K562 (cell line): Measurements from ENCODE around the gene MKS1. TPM values are rescaled to one million over a fixed set of nuclear protein-coding genes. Genes with fewer than 3 reads are reported as not detected.

Experiments used
- CEBPB ChIP-seq: fragments of 450-650 bp; IDR thresholded peaks from 2 replicates; pipeline ENCODE4 v1.6.1; 2016; ENCODE audit warnings: missing genetic modification characterization, missing compliant biosample characterization
- EWSR1 ChIP-seq: fragments of 450-650 bp; IDR thresholded peaks from 2 replicates; pipeline ENCODE4 v1.6.1; 2018; ENCODE audit warnings: borderline replicate concordance, mild to moderate bottlenecking, low read depth, moderate library complexity; ENCODE audit not compliant: partially characterized antibody
- FUS ChIP-seq: fragments of 200-400 bp; formaldehyde crosslinking; optimal IDR thresholded peaks from 2 replicates; pipeline ENCODE3; 2017; ENCODE audit warnings: low read depth, low read length
- HDAC1 ChIP-seq, 2 experiments: fragments of 450-650 bp; IDR thresholded peaks; 2 replicates each; pipeline ENCODE4 v1.6.1; 2016 to 2017; ENCODE audit warnings: inconsistent platforms in 1 of 2, mild to moderate bottlenecking in 1 of 2, moderate library complexity in 1 of 2
- MECOM ChIP-seq: fragments of 250-450 bp; sonication (Bioruptor Pico); IDR thresholded peaks from 2 replicates; pipeline ENCODE4 v1.8.0; 2022; ENCODE audit warnings: inconsistent platforms
- MYC ChIP-seq, 2 experiments: fragments of 250-450 bp in 1 of 2; sonication (Bioruptor Pico) in 1 of 2; IDR thresholded peaks; 2 replicates each; pipeline versions ENCODE4 v1.5.1 to v1.6.1; 2012 to 2021; ENCODE audit warnings: low read depth in 2 of 2, borderline replicate concordance in 1 of 2, improper control_type of control experiment in 1 of 2, low read length in 1 of 2, mild to moderate bottlenecking in 1 of 2, moderate library complexity in 1 of 2
- NFATC3 ChIP-seq: fragments of 450-650 bp; IDR thresholded peaks from 2 replicates; pipeline ENCODE4 v1.6.1; 2017; ENCODE audit warnings: mild to moderate bottlenecking
- NRF1 ChIP-seq, 2 experiments: fragments of 450-650 bp; IDR thresholded peaks in 1 of 2; conservative IDR thresholded peaks in 1 of 2; 2 replicates each; pipeline ENCODE4 v1.6.1; 2014; ENCODE audit warnings: mild to moderate bottlenecking in 2 of 2
- PURB ChIP-seq: sonication (generic); formaldehyde crosslinking; IDR thresholded peaks from 2 replicates; pipeline ENCODE4 v1.9.0; 2021; ENCODE audit warnings: low read depth, mild to moderate bottlenecking, missing genetic modification reagents
- RFX1 ChIP-seq: fragments of 450-650 bp; IDR thresholded peaks from 2 replicates; pipeline ENCODE4 v1.6.1; 2016; ENCODE audit warnings: mild to moderate bottlenecking, moderate library complexity
- SETDB1 ChIP-seq: IDR thresholded peaks from one replicate; pipeline ENCODE4 v1.6.1; 2012; ENCODE audit warnings: low read length, control low read depth, inconsistent platforms
- SREBF1 ChIP-seq: fragments of 150-350 bp; IDR thresholded peaks from 2 replicates; pipeline ENCODE4 v1.6.1; 2014; ENCODE audit warnings: antibody characterized with exemption, low read depth, low read length, borderline replicate concordance
- STAT5A ChIP-seq: IDR thresholded peaks from 2 replicates; pipeline ENCODE4 v1.6.1; 2012; ENCODE audit warnings: low read length, inconsistent platforms, borderline replicate concordance
- TAF7 ChIP-seq: fragments of 450-650 bp; IDR thresholded peaks from 2 replicates; pipeline ENCODE4 v1.6.1; 2016; ENCODE audit warnings: missing genetic modification characterization, missing compliant biosample characterization
- YBX1 ChIP-seq: fragments of 450-650 bp; IDR thresholded peaks from 2 replicates; pipeline ENCODE4 v1.7.1; 2016; ENCODE audit warnings: mild to moderate bottlenecking
- polyA plus RNA-seq, 8 experiments: library from polyadenylated mRNA; depleted of rRNA in 4 of 8; stranded (reverse) in 5 of 8; unstranded in 3 of 8; fragments of >200 nt; fragmentation: Nextera tagmentation in 2 of 8; fragmentation: Illumina TruSeq in 1 of 8; extraction: Ambion mirVana in 2 of 8; extraction: Trizol in 1 of 8; gene quantifications; 2 replicates each; pipeline versions ENCODE4 v1.2.1 to v1.2.3, GENCODE V29; 2011 to 2014; ENCODE audit warnings: inconsistent platforms in 1 of 8, missing spikeins in 1 of 8
- total RNA-seq, 7 experiments: library from RNA; depleted of rRNA in 6 of 7; stranded (reverse); fragments of >200 nt in 6 of 7; fragmentation: Illumina TruSeq in 2 of 7; extraction: Trizol in 2 of 7; gene quantifications; 2 replicates each; pipeline versions ENCODE4 v1.2.1 to v1.2.3, GENCODE V29; 2011 to 2021; ENCODE audit warnings: low replicate concordance in 1 of 7
- TF ChIP-seq, protein P1 (sequence below), 2 experiments: fragments of 200-800 bp in 1 of 2; sonication (Bioruptor generic) in 1 of 2; sonication (generic) in 1 of 2; formaldehyde crosslinking in 1 of 2; IDR thresholded peaks in 1 of 2; conservative IDR thresholded peaks in 1 of 2; 2 replicates each; pipeline versions ENCODE4 v1.5.0 to v1.6.1; 2016 to 2020; ENCODE audit warnings: missing compliant biosample characterization in 1 of 2, missing genetic modification characterization in 1 of 2, missing genetic modification reagents in 1 of 2
- TF ChIP-seq, protein P2 (sequence below), 2 experiments: fragments of 450-650 bp; conservative IDR thresholded peaks; 2 replicates each; pipeline ENCODE4 v1.6.1; 2017; ENCODE audit warnings: mild to moderate bottlenecking in 2 of 2, moderate library complexity in 2 of 2
- TF ChIP-seq, protein P3 (sequence below): fragments of 250-450 bp; sonication (Bioruptor Pico); IDR thresholded peaks from 2 replicates; pipeline ENCODE4 v1.8.0; 2021; ENCODE audit warnings: moderate library complexity, mild to moderate bottlenecking, inconsistent platforms

Gene MKS1
- total and polyA plus RNA-seq, 9 of the 15 experiments (the other 6 are each of a cell fraction or from before 2014, with no cell fraction given) = 16.3 to 31.0 (median 25.9) TPM

DNA sequence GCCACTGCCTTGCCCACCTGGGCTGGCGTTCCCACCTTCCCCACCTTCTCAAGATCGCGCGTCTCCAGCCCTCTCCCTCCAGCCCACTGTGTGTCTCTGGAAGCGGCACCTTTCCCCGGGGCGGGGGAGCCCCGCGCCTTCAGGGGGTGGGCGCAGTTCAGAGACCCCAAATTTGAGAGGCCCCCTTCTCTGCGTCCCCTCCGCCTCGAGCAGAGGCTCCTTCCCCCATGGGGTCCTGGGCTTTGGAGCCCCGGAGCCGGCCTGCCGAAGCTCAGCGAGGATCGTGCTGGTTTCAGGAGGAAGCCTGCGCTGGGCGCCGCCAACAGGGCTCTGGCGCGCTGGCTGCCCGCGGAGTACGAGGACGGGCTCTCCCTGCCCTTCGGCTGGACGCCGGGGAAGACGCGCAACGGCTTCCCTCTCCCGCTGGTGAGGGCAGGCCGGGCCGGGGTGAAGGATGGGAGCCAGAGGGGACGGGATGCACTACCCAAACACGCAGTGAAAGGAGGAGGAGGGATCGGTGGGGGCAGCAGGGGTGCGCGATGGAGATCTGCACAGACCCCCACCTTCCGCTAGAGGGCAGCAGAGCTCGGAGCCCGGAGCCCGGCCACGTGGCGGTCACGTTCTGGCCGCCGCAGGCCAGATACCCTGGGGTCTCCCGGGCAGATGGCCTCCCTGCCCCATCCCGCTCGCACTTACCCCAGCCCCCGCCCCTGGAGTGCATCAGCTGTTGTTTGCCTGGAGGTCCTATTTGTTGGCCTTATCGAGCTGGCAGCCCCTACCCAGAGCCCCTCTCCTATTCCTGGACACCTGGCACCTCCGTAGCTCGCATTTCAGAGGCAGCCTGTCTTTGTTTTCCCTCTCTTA, 30.4 kb upstream of the MKS1 start (continued):
- TF ChIP-seq, protein P1, sequence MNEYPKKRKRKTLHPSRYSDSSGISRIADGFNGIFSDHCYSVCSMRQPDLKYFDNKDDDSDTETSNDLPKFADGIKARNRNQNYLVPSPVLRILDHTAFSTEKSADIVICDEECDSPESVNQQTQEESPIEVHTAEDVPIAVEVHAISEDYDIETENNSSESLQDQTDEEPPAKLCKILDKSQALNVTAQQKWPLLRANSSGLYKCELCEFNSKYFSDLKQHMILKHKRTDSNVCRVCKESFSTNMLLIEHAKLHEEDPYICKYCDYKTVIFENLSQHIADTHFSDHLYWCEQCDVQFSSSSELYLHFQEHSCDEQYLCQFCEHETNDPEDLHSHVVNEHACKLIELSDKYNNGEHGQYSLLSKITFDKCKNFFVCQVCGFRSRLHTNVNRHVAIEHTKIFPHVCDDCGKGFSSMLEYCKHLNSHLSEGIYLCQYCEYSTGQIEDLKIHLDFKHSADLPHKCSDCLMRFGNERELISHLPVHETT (CRISPR knock-in tag; conservative IDR thresholded peaks at IDR 0.05 in 1 of 2, IDR thresholded peaks at IDR 0.05 in 1 of 2) = no peak
- TF ChIP-seq RFX1 (no peak), CEBPB (no peak), NFATC3 (no peak), TAF7 (no peak), FUS (no peak), SREBF1 (no peak), MYC (IDR thresholded peaks at IDR 0.05; ENCODE audit: low read depth, low read length) (peak; percentile 100), MYC (CRISPR knock-in tag; IDR thresholded peaks at IDR 0.05; ENCODE audit: borderline replicate concordance, low read depth) (peak; percentile 93), STAT5A (no peak), YBX1 (no peak), NRF1 (conservative IDR thresholded peaks at IDR 0.05 in 1 of 2, IDR thresholded peaks at IDR 0.05 in 1 of 2) (no peak), HDAC1 (IDR thresholded peaks at IDR 0.05) (no peak), MECOM (CRISPR knock-in tag) (no peak), EWSR1 (no peak), PURB (CRISPR knock-in tag) (no peak), SETDB1 (no peak)
- TF ChIP-seq, protein P2, sequence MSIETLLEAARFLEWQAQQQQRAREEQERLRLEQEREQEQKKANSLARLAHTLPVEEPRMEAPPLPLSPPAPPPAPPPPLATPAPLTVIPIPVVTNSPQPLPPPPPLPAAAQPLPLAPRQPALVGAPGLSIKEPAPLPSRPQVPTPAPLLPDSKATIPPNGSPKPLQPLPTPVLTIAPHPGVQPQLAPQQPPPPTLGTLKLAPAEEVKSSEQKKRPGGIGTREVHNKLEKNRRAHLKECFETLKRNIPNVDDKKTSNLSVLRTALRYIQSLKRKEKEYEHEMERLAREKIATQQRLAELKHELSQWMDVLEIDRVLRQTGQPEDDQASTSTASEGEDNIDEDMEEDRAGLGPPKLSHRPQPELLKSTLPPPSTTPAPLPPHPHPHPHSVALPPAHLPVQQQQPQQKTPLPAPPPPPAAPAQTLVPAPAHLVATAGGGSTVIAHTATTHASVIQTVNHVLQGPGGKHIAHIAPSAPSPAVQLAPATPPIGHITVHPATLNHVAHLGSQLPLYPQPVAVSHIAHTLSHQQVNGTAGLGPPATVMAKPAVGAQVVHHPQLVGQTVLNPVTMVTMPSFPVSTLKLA (conservative IDR thresholded peaks at IDR 0.05) = peak; percentile 93 to 97
- TF ChIP-seq, protein P3, sequence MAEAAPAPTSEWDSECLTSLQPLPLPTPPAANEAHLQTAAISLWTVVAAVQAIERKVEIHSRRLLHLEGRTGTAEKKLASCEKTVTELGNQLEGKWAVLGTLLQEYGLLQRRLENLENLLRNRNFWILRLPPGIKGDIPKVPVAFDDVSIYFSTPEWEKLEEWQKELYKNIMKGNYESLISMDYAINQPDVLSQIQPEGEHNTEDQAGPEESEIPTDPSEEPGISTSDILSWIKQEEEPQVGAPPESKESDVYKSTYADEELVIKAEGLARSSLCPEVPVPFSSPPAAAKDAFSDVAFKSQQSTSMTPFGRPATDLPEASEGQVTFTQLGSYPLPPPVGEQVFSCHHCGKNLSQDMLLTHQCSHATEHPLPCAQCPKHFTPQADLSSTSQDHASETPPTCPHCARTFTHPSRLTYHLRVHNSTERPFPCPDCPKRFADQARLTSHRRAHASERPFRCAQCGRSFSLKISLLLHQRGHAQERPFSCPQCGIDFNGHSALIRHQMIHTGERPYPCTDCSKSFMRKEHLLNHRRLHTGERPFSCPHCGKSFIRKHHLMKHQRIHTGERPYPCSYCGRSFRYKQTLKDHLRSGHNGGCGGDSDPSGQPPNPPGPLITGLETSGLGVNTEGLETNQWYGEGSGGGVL (CRISPR knock-in tag) = no peak
